DMS53 (cell line): ENCODE data around the gene CDCA7.
"Not testable (repeated sequence)": the region's sequence is repeated elsewhere in the genome, so short reads cannot be mapped to it uniquely, and the experiment has no call there.

Experiments used
- DNase-seq: peaks from one replicate; lab custom pipeline; 2025; lab: John Stamatoyannopoulos, UW

CDCA7 gene

DNA sequence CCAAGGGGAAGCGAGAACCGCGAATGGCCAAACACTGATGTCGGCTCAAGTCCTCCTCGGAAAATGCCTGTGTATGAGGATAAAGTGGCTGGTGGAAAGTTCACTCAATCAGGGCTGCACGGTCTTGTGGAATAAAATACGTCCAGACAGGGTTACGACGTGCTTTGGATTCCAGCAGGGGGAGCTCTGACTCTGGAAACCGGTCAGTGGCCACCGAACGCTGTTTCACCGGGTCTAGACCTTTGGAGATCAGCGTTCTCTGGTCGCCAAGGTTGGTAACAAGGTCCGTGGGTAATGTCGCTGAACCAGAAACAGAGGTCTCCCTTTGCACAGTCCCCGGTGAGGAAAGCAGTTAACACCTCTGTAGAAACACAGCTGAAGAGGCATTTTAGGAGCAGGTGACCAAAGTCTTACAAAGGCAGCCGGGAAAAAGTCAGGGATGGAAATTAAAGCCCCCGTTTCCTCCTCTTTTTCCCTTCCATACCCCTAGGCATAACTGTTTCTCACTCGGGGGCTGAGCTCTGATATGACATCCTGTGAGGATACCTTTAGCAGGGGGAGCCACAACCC, 47.8 kb downstream of the CDCA7 start:
- peak; percentile 95 for DNase-seq

DNA sequence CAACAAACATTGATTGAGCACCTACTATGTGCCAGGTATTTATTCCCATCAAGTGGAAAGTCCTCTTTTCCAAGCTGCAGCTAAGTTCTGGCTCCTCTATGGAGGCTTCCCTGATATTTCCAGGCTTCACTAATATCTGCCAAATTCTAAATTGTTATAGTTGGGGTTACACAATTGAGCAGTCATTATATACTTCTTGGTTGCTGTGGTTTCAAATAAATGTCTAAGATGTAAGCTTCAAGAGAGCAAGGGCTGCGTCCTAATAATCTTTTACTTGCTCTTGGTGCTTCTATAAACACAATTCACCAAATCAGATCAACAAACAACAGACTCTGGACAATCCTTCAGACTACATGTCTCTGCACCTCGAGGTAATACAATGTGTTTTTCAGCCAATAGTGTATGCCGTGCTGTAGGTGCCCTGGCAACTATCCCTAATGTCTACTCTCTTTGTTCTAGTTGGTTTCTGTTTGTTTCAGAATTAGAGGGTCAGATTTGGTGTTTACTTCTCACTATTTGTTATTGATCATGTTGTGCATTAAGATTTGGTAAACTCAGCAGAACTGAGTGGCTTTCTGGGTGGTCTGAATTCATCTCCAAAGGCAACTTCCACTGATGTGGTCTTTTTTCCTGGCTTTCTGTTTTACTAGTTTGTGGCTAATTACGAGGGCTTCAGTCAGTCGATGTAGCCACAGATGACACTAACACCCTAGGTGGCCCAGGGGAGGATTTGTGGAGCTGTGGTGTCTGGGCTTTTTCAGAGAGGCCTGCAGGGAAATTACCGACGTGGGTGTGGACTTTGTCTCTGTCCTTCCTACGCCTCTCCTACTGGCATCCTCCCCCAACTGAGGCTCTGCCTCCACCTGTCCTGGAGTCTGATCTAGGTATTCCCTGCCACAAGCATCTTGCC, 50.4 kb downstream of the CDCA7 start:
- DNase-seq = no peak

DNA sequence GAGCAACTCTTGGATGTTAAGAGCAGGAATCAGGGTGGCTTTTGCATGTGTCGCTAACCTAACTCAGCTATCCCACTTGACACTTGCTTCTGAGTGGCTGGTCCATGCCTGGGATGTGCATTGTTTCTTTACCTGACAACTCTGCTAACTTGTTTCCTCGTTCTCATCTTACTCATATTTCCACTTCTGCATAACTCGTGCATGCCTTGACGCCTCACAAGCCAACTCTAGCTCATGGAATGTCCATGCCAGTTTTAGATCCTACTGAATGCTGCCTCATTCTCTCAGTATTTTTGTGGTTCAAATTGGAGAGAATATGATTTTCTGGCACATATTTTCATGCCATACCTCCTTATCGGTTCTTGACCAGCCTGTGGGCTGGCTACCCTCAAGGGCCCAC, 52.5 kb downstream of the CDCA7 start:
- DNase-seq = no peak

DNA sequence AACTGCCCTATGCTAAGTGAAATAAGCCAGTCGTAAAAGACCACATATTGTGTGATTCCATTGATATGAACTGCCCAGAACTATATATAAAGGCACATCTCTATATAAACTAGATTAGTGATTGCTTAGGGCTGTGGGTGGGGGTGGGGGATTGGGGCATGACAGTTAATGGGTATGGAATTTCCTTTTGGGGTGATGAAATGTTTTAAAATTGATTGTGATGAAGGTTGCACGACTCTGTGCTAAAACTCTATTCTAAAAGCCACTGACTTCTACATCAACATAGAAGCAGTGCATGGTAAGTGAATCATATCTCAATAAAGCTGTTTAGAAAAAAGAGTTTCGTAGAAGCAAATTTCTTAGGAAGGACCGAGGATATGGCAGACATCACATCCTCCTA, 53.0 kb downstream of the CDCA7 start:
- no peak for DNase-seq

DNA sequence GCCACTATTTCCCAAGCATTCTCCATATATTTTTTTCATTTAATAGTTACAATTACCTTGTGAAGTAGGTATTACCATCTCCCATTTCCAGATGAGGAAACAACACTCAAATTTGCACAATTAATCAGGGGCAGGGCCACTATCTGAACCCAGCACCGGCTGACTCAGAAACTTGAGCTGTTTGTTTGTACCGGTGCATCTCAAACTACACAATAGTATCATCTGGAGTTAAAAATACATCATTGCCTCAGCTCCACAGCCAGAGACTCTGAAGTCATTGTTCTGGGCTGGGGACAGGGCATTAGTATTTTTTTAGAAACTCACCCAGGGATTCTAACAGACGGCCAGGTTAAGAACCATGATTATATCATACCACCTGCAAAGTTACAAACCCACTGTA, 55.9 kb downstream of the CDCA7 start:
- DNase-seq = no peak

DNA sequence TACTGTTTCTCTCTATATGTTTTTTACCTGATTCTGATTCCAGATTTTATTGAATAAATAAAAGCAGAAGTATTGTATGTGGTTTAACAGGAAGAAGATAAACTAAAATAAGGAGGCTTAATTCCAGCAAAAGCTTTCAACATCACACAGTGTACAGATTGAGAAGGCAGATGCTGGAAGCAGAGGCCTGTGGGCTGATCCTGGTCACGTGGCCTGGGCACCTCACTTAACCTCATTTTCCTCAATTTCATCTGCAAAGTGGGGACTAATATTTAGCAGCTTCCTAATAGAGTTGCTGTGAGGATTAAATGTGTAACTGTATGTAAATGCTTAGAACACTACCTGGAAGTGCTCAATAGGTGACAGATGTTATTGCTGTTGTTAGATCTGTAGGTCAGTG, 58.0 kb downstream of the CDCA7 start:
- no peak for DNase-seq

DNA sequence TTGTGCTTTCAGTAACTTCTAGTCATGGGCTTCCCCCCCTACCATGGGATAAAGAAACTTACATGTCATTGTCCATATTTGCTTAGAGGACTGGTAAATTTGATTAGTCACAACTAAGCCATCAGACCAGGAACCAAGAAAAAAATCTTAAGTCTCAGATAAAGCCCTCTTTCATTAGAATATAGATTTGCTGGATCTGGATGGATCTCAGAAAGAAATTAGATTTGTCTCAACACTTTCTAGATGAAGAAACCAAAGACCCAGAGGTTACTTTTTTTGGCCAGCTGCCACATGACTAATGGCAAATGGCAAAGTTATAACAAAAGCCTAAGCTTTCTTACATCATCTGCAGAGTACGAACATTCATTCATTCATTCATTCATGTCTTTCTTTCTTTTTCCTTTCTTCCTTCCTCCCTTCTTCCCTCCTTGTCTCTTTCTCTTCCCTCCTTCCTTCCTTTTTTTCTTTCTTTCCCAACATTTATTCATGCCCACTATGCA, 60.2 kb downstream of the CDCA7 start:
- DNase-seq = peak; percentile 56

DNA sequence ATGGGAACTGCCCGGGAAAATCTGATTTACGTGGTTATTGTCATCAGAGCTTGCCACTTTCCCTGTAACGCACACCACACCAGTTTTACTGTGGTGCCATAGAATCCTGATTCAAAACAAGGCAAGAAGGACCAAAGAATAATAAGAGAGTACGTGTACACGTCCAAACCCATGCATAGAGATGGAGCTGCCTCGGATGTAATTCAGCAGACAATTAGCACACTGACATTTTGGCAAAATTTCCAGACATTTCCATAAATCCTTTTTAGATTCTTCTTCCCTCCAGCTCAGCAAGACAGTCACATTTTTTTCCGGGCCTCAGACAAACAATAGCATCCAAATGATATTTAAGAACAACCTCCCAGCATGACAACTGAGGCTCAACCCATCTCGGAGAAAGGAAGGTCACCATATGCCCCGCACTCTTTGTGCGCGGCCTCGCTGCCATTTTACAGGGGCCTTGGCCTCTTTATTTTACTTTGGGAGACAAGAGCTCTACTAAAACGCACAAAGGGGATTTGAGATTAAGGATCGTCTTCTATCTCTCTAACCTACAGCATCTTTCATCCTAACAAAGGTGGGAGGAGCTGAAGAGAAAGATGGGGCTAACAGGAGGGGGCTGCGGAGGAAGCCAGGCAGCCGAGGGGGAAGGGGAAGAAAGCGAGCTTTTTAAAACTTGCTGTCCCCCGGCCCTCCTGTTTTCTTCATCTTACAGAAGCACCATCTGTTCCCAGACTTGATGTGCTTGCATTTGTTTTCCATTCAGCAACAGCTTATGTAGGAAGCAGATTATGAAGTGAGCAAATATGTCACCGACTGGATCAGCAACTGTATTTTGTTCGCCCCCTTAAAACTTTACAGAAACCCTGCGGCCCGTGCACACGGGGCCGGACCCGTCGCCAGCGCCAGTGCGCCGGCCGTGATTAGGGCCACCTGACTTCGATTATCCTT, 61.0 kb downstream of the CDCA7 start:
- DNase-seq = no peak

DNA sequence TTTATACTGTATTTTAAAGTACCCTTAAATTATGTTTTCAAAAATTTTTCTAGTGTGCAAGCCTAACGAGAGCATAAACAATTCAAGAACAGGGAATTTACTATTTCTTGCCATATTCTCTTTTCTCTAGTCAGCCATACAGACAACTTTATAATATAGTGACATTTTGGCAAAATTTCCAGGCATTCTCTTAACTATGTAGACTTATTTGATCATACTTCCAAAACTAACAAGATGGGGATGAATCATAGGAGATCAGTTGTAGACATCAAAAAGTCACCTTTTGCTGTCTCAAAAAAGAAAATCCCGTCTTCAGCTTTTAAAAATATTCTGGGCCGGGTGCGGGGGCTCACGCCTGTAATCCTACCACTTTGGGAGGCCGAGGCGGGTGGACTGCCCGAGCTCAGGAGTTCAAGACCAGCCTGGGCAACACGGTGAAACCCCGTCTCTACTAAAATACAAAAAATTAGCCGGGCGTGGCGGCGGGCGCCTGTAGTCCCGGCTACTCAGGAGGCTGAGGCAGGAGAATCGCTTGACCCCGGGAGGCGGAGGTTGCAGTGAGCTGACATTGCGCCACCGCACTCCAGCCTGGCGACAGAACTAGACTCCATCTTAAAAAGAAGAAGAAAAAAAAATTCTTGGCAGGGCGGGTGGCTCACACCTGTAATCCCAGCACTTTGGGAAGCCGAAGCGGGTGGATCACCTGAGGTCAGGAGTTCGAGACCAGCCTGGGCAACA, 61.9 kb downstream of the CDCA7 start:
- DNase-seq = not testable (repeated sequence)

DNA sequence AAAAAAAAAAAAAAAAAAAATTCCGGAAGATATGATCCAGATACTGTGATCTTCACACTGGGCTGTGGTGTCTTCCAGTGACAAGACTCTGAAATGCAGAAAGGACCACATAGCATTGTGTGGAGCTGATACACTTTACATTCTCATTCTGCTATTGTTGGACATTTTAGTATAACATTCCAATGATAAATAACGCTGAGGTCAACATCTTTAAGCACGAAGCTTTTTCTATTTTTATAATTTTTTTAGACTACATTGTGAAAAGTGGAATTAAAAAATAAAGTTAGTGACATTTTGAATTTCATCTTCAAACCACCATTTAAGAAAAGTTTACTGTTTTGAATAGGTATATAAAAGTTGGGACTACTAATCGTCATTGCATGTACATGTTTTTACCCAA, 62.7 kb downstream of the CDCA7 start:
- DNase-seq = no peak

DNA sequence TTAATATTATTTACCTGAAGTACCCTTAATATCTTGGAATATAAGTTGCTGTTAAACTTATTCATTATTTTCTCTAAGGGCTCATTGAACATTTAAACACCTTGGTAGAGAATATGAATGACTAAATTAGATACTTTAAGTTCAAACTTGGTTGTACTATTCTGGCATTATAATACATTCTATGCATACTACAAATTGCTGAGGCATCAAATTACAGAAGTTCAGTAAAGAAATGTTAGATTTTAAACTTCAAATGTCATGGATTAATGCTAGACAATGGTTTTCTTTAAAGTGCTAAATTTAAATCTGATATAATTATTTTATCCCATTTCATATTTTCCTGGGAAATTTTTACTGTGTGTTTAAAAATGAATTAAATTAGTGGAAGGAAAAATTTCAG, 63.1 kb downstream of the CDCA7 start:
- DNase-seq = no peak
